ENCODE measurements around the gene FMNL3. TPM values are rescaled to one million over a fixed set of nuclear protein-coding genes. Genes with fewer than 3 reads are reported as not detected.
"Not testable (repeated sequence)": the region's sequence is repeated elsewhere in the genome, so short reads cannot be mapped to it uniquely, and the experiment has no call there.

Gene FMNL3, protein sequence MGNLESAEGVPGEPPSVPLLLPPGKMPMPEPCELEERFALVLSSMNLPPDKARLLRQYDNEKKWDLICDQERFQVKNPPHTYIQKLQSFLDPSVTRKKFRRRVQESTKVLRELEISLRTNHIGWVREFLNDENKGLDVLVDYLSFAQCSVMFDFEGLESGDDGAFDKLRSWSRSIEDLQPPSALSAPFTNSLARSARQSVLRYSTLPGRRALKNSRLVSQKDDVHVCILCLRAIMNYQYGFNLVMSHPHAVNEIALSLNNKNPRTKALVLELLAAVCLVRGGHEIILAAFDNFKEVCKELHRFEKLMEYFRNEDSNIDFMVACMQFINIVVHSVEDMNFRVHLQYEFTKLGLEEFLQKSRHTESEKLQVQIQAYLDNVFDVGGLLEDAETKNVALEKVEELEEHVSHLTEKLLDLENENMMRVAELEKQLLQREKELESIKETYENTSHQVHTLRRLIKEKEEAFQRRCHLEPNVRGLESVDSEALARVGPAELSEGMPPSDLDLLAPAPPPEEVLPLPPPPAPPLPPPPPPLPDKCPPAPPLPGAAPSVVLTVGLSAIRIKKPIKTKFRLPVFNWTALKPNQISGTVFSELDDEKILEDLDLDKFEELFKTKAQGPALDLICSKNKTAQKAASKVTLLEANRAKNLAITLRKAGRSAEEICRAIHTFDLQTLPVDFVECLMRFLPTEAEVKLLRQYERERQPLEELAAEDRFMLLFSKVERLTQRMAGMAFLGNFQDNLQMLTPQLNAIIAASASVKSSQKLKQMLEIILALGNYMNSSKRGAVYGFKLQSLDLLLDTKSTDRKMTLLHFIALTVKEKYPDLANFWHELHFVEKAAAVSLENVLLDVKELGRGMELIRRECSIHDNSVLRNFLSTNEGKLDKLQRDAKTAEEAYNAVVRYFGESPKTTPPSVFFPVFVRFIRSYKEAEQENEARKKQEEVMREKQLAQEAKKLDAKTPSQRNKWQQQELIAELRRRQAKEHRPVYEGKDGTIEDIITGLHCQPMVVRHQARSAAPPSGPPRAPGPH
- total RNA-seq (2014; rRNA removed; shearing (Covaris generic)), result 0.89 and 1.0 TPM in 2 replicates

DNA sequence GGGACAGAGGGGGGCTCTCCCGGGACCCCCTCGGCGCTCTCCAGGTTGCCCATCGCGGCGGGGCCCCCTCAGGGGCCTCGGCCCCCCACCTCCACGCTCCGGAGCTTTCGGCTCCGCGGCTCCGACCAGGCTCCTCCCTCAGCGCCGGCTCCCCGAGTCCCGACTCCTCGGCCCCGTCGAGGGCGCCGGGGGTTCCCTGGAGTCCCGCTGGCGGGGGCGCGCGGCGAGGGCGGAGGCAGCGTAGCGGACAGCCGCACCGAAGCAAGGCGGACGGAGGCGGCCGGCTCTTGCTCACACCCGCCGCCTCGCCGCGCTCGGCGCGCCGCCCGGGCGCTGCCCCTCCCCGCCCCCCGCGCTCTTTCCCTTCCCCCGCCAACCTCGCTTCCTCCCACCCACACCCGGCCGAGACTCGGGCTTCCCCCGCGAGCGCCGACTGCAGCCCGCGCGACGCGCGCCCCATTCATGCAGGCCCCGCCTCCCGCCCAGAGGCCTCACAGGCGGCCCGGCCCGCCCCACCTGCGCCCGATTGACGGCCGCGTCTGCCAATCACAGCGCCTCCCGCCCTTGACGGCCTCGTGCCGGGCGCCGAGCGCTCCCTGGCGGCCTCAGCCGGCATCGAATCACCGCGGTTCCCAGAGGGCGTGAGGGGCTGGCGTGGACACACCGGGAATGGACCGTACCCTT lies at the start of gene FMNL3:
Gene FMNL3 (minus strand): TSS at position 278 of the 684 bp plus-strand sequence. CDS start 225 bp downstream, at position 53.
- DNase-seq (ENCODE audit: low spot score), result peak; percentile 92

DNA sequence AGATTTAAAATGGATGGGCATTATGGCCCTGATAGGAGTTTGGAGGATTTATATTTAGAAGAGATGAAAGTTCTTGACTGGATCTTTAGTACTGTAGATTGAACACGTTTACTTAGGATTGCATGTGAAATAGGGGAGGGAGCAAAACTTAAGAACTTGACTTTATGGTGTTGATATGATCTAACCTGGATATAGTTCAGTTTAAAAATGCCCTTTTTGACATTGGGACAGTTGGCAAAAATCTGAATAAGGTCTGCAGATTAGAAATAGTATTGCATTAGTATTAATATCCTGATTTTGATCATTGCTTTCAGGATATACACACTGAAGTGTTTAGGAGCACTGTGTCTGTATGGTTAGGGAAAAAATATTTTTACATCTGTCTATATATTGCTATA lies 43.8 kb upstream of the FMNL3 start:
- no peak for DNase-seq (ENCODE audit: low spot score)

DNA sequence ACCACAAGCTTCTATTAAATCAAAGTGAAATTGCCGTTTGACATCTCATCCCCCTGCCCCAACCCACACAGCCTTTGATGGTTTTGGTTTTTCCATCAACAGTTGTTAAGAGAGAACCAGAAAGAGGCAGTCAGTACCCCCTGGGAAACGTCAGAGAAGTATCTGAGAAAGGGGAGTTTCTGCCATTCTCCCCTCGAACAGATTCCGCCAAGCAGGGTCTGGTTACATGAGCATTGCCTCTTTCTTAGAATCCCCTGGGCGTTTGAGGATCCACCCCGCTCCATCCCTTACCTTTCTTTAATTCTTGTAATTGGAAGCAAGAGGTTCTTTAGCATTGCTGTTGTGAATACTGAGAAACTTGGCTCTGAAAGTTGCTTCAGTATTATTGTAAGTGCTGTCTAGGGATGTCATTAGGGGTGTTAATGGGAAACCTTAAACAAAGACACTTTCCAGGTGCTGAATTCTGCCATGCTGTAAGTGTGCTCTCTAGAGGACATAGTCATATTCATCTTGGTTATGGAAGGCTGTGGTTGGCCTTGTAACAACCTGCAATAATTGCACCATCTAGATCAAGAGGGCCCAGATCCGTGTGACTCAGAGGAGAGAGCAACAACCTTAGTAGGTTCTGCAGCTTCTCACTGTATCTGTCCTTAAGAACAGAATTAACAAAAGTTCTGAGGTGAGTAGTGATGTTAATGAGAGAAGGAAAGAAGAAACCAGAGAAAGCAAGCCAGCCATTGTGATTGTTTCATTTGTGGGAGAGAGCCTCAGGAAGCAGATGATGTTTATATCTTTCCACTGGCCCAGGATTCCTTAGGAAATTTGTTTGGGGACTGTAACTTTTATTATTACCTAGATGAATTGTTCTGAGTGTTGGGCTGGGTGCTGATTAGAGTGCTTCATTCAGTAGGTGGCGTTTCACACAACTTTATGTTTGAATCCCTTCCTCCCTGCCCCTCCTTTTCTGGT lies 43.1 kb upstream of the FMNL3 start:
- DNase-seq (ENCODE audit: low spot score), result no peak

DNA sequence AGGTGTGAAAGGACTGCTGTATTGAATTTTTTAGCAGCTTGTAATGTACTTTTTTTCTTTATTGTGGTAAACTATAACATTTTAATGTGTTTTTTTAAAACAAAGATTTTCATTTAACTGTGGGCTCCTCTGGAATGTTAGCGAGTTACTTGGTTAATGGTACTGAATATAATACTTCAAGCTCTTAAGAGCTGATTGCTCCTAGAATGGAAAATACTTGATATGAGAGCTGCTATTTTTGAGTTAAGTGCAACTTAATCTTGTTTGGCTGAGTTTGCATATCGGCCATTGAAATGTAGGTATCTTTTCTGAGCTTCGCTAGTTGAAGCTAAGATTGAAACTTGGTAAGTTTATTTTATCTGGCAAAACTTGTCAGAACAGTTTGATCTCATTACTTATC lies 41.6 kb upstream of the FMNL3 start:
- no peak for DNase-seq (ENCODE audit: low spot score)

DNA sequence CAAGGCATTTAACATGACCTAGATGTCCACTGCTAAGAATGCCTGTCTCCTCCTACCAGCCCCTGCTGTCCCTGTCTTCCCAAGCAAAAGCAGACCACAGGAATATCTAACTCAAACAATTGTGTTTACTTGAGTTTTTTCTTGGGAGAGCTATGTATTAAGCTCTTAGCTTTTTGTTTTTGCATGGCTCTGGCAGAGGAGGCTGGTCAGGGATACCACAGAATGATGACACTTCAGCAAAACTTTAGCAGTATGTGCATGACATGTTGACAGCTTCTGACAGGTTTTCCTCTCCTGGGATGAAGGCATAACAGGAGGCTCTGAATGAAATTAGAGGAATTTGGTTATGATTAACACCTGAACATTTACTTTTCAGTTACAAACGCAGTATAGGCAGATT lies 41.1 kb upstream of the FMNL3 start:
- no peak for DNase-seq (ENCODE audit: low spot score)

DNA sequence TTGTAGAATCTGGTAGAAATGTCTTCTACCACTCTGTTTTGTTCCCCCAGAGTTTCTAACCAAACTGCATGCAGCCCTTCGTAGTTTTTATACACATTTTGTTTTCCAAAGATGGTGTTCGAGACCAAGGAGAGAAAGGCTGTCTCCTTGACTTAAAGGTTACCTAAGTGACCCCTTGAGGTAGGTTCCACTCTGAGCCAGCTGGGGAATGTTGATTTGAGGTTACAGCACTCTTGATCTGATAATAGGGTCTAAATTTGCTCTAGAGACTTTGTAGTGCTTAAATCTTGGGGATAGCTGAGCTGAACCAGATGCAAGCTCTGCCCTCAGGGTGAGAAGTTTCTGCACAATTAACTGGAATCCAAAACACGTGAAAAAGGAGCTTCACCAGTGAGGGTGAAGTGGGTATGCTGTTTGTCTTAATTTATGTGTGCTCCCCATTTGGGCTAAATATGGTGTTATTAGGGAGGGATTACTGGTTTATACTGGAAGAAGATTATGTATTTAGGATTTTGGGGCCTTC lies 37.2 kb upstream of the FMNL3 start:
- no peak for DNase-seq (ENCODE audit: low spot score)

DNA sequence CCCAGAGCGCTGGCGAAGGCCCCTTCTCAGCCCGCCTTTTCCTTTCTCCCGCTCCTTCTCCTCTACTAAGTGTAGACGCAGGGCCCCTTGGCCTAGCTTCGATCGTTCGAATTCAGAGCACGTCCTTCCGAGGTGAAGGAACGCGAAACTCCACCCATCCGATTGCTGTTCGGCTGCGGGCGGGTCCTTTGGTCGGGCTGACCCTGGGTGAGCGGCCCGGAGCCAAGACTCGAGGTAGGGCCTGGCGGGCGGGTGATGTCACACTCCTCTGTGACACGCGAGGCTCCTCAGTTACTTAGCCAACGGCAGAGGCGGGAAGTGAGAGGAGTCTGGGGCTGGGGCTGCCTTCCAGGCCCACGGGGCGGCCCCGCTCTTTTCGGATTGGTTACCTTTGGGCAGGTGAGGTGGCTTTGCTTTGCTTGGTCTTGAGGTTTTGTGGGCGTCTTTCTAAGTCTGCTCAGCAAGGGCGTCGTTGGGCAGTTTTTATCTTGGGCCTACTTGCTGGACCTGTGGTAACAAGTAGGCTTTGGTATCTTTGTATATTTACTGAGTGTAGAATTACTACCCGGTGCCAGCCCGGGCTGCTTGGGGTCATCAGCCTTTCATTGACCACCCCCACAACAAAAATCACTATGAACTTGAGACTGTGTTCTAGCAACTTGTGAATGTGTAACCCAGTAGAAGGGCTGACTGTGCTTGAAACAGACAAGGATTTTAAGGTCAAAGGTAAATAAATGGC lies 34.8 kb upstream of the FMNL3 start:
- DNase-seq (ENCODE audit: low spot score), result peak; percentile 87

DNA sequence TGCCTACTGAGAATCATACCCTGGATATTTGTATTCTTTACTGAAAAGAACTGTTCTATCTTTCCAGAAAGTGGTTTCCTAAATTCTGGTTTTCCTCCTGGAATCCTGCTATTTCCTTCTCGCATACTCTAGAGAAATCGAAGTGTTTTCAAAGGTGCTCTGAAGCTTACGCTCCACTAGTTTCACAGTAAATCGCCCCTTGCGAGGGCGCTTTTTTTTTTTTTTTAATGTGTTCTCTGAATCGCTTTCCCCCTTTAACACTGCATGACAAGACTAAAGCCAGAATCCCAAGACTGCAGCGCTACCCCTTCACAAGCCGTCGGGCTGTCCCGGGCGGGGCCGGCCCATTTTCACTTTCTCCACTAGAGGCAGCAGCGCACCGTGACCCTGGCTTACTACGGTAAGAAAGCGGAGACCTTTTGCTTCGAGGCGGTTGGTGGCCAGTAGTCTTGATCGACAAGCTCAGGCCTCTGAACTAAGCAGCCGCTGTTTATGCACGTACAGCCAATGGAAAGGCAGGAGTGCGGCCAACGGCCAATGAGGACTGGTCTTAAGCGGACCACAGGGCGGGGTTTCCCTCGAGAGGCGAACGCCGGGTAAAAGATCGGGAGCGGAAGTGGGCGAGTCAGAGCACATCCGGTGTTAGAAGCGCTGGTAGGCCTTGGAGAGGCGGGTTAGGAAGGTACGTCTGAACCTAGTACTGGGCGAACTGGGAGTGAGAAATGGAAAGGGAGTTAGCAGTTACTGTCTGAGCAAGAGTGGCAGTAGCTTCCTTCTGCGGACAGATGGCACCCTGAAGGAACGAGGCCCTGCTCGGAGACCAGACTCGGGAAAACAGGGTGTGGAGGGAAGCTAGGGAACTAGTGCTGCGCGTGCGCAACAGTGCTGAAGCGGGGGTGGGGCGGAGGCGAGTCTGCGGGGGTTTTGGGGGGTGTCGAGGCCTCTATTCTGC lies 34.0 kb upstream of the FMNL3 start, which contains the start of gene TMBIM6:
Gene TMBIM6 (plus strand): TSS at position 628 of the 952 bp plus-strand sequence. CDS start 10,937 bp downstream, outside the sequence.
- DNase-seq (ENCODE audit: low spot score), result peak; percentile 99

DNA sequence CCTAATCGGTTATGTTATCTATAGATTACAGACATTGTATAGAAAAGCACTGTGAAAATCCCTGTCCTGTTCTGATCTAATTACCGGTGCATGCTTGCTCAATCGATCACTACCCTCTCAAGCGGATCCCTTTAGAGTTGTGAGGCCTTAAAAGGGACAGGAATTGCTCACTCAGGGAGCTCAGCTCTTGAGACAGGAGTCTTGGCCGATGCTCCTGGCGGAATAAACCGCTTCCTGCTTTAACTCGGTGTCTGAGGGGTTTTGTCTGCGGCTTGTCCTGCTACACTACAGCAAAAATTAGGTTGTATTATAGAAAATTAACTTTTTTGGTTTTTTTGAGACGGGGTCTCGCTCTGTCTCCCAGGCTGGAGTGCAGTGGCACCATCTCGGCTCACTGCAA lies 33.1 kb upstream of the FMNL3 start:
- DNase-seq (ENCODE audit: low spot score), result not testable (repeated sequence)

DNA sequence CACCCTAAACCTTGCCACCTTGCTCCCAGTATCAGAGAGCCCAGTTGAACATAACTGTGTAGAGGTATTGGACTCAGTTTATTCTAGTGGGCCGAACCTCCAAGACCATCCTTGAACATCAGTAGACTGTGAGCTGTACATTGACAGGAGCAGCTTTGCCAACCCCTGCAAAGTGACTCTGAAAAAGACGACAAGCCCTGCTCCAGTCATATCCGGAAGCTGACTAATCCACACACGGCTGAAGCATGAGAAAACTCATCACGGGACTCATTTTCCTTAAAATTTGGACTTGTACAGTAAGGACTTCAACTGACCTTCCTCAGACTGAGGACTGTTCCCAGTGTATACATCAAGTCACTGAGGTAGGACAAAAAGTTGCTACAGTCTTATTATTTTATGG lies 31.5 kb upstream of the FMNL3 start:
- DNase-seq (ENCODE audit: low spot score), result not testable (repeated sequence)

DNA sequence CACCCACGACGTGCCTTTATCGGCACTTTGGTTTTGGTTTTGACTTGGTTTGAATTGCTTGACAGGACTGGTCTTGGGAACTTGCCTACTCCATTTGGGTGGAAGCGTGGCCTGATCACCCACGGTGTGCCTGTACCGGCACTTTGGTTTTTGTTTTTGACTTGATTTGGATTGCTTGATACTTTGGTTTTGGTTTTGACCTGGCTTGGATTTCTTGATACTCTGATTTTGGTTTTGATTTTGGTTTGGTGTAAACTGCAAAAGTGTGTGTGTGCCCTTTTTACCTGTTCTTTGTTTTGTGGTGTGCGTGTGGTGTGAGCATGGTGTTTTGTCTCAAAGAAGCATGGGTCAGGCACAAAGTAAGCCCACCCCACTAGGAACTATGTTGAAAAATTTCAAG lies 27.7 kb upstream of the FMNL3 start:
- not testable (repeated sequence) for DNase-seq (ENCODE audit: low spot score)

DNA sequence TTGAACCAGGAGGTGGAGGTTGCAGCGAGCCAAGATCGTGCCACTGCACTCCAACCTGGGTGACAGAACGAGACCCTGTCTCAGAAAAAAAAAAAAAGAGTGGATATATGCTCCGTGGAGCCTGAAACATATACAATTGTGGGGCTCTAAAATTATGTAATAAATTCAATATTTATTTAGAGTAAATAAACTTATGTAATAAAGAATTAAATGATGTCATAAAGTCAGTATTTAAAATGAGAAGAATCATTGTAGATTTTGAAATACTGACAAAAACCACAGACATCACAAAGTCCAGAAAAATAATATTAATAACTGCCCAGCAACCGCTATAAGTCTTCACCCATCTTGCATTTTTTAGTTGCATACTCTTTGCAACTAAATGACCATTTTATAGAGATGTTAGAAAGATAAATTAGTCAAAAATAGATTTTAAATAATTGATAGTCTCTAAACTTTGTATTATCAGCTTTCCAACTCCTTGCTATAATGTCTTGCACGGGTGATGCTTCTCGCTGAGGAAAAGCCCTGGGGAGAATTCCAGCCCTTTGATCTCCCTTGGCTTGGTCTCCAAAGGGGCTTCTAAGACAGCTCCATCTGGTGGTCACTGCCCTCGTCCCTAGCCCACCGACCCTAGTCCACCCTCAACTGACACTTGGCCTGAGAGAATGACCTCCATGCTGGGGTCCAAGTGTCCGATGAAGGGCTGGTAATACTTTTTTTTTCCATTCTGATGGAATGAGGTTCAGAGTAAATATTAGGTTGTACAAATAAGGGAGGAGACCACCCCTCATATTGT lies 26.2 kb upstream of the FMNL3 start:
- DNase-seq (ENCODE audit: low spot score), result no peak

DNA sequence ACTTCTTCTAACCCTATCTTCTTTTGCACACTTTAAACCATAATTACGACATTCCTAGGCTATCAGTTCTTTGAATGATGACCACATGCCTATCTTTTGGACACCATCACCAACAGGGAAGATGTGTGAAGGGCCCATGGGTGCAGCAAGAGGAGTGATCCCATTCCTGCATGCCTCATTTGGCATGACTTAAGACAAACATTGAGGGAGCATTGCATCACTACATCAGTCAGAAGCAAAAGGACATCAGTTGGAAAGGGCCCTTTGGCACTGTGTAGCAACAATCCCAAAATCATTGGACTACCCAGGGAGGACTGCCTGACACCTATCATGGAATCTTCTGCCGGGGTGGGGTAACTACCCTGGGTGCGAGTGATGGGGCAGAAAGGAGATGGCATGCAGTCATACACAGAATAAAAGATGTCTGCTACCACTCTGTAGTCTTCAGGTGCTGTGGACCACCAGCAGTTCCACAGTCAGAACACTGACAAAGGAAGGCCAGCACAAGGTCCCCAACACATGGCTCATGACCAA lies 23.4 kb upstream of the FMNL3 start:
- no peak for DNase-seq (ENCODE audit: low spot score)

DNA sequence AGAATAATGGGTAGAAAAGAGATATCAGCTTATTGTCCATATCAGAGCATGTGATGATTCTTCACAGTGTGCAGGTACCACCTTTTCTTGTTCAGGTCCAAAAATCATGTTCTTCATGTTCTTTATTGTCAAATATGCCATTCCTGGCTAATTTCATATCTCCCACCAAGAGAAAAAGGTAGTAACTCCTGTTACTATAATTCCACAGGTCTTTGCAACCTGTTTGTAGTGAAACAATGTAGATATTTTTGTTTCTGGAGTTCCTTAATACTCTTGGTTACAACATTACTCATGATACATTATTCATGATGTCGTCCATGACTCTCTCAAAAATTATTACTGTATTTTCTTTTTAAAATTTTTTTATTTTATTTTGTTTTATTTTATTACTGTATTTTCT lies 22.8 kb upstream of the FMNL3 start:
- DNase-seq (ENCODE audit: low spot score), result no peak

DNA sequence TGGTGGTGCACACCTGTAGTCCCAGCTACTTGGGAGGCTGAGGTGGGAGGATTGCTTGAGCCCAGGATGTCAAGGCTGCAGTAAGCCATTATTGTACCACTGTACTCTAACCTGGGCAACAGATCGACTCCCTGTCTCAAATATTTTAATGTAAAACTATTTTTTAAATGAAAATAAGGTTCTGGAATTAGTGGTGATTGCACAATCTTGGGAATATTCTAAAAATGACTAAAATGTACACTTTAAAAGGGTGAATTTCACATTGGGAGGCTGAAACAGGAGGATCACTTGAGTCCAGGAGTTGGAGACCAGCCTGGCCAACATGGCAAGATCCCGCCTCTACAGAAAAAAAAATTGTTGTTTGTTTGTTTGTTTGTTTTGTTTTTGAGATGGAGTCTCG lies 21.2 kb upstream of the FMNL3 start:
- DNase-seq (ENCODE audit: low spot score), result no peak

DNA sequence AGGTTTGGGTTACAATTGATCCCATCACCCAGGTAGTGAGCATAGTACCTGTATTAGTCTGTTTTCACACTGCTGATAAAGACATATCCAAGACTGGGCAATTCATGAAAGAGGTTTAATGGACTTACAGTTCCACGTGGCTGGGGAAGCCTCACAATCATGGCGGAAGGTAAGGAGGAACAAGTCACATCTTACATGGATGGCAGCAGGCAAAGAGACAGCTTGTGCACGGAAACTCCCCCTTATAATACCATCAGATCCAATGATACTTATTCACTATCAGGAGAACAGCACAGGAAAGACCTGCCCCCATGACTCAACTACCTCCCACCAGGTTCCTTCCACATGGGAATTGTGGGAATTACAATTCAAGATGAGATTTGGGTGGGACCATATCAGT lies 14.2 kb upstream of the FMNL3 start:
- DNase-seq (ENCODE audit: low spot score), result not testable (repeated sequence)

DNA sequence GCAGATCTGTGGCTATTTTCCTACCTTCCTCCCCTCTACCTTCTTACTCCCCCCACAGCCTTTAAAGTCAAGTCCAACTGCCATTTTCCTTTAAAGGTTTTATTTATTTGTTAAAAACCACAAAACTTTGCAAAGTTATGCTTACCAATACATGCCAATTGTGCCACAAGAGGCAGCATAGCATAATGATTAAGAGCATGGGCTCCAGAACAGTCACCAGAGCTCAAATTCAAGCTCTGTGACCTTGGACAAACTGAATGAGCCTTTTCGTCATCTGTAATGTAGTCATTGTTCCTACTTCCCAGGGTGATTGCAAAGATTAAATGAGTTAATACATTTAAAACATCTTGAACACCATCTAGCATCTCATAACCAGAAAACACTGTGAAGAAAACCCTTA lies 13.0 kb upstream of the FMNL3 start:
- no peak for DNase-seq (ENCODE audit: low spot score)

All from HT-29 (cell line).